GM21515 (cell line): ENCODE results near the gene CD79B.

Source experiments
- ATAC-seq: cut with Tn5 transposase; IDR thresholded peaks from one replicate; pipeline ENCODE4 v1.9.1; 2021; ENCODE audit not compliant: unreplicated experiment

CD79B gene

DNA sequence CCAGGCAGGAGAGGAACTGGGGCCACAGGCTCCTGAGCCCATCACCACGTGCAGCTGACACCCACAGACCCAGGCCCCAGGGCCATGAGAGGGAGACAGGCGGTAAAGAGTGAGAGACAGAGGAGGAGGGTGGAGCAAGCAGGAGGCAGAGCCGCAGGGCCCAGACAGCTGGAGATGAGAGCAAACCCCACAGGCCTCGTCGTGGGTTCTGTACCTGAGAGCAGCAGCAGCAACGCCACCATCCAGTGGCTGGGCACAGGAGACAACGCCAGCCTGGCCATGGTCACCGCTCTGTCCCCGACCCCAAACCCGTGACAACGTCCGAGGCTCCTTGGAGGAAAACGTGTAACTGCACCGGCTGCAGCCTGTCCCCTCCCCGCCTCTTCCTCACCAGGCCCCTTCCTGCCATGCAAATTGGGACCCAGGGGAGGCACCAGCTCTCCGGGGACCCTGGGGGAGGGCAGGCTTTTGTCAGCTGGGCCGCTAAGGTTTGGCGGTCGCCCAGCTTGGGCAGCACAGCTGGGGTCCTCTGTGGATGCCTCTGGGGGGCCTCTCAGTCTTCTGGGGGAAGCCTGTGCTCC is at the start of gene CD79B:
CD79B (minus strand) TSS at position 351 of the 581 bp plus-strand sequence; CDS start at position 281, 70 bp downstream.
- ATAC-seq, result peak; percentile 67

DNA sequence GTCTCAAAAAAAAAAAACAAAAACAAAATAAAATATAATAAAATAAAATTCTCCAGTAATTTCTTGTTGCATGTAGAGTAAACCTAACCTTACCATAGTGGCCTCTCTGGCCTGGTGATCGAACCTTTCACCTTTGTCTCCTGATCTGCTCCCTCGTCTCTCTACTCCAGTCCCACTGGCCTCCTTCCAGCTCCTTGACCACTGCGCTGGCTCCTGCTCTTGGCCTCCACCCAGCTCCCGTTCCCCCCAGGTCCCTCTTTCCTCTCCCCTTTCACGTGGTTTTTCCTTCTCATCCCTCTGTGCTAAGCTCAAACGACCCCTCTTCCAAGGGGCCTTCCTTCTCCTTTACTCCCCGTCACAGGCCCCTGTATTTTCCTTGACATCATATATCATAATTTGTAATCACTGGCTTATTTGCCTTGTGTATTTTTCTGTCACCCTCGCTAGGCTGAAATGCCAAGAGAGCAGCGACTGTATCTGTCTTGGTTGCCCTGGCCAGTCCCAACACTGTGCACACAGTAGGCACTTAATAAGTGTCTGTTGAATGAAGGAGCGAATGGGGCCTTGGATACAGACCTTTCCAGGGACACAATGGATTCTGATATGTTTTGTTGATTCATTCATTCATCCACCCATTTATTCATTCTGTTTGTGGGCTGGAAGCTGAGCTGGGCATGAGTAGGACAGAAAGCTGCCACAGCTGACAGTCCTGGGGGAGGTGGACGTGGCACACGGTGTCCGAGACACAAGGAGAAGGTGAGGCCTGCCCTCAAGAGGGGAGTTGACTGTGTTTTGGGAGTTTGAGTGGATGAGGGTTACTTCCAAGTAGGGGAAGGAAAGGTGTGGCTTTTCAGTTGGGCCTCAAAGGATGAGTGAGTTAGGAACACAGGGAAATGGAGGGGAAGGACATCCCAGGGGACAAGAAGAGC is 46.4 kb upstream of the CD79B start:
- ATAC-seq, result no peak

DNA sequence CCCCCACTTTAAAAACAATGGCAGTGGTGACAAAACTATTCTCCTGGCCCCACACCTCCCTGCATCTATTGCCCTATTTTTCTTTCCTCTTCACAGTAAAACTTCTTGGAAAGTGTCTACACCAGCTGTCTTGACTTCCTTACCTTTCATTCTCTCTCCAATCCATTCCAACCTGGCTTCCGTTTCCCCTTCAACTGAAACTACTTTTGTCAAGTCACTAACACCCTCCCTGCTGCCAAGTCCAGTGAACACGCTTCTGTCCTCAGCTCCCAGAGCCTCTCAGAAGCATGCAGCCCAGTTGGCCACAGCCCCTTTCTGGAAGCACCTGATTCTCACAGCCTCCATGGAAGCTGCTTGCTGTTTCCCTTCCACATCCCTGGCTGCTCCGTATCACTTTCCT is 44.6 kb upstream of the CD79B start:
- ATAC-seq, result no peak

DNA sequence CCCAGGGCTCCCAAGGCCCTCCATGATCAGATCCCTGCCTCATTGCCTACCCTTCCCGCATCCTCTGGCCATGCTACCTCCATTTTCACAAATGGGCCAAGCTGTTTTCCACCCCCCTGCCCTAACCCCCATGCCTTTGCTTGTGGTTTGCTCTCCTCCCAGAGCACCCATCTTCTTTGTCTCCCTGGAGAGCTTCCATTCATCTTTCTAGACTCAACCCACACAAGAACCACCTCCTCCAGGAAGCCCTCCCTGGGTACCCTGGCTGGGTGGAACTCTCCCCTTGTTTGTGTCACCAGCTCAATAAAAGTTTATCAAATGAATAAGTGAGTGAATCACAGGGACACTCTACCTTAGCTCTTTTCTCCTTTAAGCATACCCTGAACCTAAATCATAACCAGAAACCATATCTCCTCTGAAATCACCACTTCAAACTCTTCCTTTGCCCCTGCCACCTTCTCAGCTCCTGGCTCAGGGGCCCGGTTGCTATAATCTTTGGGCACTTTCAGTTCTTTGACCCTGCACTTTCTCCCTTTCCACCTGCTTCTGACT is 43.5 kb upstream of the CD79B start:
- ATAC-seq, result no peak

DNA sequence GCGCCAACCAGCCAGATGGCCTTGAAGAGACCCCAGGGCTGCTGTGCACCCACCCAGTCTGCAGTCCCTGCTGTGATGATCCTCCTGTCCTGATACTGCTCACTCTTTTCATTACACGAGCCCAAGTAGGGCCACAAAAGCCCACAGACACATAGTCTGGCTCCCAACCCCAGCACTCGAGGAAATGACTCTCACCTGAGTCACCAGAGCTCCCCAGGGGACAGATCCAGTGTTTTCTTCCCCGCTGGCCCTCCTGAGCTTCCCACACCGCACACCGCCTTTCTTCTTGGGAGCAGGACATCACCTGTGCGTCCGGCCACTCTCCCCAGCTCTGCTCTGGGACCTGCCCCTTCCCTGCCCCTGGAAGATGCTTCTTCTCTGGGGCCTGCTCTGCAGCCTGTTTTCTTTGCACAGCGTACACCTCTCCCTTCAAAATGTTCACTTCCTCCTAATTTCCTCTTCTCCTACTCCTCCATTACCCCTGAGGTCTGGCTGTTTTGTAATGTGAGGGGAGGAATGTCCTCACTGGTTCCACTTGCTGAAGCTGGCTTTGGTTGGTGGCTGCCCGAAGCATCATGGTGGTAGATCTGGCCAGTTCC is 42.6 kb upstream of the CD79B start:
- no peak for ATAC-seq

DNA sequence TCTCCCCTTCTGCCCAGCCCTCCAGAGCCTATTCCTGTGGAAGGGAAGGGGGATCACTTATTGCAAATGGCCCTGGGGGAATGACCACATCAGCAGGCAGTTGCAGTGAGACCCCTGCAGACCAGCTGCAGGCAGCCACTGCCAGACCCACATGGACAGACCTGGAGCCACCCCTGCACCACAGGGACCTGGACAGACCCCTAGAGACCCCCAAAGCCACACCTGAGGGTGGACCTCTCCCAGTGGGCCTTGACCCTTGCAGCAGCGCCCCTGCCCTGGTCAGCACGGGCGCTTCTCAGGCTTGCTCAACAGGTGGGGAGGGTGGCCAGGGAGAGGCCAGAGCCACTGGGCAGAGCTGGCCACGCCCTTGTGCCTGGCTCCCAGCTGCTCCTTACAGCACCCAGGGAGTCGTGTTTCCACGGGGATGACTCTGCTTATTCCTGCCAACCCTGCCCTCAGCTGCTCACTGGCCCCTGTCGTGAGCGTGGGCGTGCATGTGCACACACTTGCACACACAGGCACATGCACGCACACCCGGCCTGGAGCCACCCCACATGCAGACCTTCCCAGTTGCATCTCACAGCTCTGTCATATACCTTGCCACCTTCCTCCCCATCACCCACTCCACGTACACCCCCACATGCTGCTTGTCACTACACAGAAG is 41.9 kb upstream of the CD79B start:
- no peak for ATAC-seq

DNA sequence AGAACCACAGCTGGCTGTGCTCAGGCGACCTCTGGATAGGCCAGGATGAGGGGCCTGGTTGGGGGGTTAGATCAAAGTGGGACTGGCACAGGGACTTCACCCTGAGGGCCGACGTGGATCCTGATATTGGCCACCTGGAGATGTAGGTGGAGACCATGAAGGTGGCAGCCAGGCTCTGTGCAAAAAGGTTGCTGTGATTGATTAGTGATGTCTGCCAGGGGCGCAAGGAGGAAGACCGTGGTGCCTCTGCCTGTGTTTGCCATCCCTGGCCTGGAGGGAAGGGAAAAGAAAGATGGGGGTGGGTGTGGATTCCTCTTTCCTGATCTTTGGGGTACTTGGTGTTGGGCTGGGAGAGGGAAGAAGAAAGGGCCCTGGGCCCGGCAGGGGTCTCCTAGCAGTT is 41.1 kb upstream of the CD79B start:
- ATAC-seq, result no peak

DNA sequence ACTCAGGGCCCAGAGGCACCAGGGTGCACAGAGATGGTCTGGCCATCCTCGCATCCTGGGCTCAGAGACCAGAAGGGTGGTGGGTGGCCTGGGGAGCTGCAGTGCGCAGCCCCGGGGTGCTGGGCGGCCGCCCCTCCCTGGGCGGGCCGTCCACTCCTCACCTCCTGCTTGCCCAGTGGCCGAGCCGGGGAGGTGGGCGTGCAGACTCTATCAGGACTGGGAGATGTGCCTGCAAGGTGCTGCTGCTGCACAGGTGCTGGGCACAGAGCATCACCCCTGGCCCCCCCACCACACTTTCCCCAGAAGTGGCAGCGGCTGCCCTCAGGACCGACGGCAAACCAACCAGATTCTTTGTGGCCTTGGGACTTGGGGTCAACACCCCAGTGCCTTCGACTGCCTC is 40.7 kb upstream of the CD79B start, which contains the start of gene SCN4A:
SCN4A (minus strand) TSS at position 123 of the 400 bp plus-strand sequence; CDS start at position 46, 77 bp downstream.
- ATAC-seq, result no peak

DNA sequence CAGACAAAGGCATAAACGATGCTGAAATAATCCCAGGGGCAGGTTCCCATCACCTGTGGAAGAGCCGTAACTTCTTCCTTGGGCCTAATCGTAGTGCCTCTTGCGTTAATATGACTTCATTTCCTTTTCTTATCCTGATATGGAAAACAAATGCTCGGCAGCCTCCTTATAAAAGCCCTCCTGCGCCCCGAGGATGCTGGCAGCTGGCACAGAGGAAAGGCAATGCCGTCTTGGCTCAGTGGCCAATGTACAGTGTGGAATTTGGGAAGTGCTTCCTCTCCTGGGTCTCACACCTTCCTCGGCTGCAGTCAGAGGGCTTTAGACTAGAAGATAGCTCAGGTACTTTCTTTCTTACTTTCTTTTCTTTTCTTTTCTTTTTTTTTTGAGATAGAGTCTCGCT is 37.1 kb upstream of the CD79B start:
- no peak for ATAC-seq

DNA sequence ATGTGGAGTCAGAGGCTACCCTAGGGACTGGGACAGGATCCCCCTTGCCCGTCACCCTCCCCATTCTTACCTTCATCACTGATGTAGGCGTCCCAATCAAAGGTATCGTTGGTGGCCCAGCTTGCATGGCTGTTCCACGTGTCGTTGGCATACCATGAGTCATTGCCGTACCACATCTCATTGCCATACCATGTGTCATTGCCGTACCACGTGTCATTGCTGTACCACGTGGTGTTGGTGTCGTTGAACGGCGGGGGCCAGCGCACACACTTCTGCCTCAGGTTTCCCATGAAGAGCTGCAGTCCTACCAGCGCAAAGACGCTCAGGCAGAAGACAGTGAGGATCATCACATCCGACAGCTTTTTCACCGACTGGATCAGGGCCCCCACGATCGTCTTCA is 35.8 kb upstream of the CD79B start:
- no peak for ATAC-seq

DNA sequence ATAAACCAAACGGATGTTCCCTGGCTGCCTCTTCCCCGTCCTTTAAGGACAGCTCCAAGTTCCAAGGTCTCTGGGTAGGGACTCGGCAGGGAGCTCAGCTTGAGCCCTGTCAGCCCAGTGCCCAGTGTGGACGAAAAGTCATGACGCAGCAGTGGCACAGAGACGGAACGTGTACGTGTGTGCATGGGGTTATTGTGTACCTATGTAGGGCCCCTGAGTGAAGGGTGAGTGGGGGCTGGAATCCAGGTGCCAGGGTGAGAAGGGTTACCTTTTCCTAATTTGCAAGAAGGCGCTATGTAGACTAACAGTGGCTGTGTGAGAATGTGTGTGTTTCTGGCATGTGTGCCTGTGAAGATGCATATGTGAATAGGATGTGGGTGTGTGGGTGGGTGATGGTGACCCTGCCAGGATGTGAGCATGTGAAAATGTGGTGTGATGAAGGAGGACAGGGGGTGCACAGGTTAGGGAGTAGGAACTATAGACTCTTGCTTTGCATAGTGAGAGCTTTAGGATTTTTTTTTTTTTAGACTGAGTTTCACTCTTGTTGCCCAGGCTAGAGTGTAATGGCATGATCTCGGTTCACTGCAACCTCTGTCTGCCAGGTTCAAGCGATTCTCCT is 34.6 kb upstream of the CD79B start:
- ATAC-seq, result no peak

DNA sequence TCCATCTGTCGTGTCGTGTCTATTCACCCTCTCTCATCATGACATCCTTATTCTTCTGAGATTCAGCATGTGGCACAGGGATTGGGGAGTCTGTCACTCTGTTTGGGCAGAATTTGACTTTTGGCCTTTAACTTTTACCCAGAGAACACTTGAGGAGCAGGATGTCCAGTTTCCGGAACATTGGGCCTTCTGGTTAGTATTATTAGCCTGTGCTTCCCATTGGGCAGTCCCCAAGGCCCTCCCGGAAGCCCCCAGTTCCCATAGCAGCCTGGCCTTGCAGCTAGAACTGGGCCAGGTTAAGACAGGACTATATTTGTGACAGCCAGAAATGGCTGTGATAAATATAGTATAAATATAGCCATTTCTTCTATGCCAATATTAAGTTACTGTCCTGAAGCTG is 31.0 kb upstream of the CD79B start:
- ATAC-seq, result no peak

DNA sequence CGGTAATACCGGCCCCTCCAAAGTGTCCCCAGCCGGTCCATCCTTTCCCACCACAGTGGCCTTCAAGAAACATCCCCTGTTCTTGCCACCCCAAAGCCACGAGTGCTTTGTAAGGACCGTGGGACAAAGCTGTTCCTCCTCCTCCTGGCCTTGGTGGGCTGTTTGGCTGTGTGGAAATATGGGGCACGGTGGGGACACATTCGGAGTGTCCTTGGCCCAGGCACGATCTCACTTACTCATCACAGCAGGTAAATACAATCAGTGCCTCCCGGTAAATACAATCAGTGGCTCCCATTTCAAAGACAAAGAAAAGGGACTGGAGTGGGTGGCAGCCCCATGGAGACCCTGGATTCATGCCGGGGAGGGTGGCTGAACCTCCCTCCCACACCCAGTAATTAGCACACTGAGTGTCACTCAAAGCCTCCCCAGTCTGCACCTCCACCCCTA is 30.2 kb upstream of the CD79B start:
- no peak for ATAC-seq

DNA sequence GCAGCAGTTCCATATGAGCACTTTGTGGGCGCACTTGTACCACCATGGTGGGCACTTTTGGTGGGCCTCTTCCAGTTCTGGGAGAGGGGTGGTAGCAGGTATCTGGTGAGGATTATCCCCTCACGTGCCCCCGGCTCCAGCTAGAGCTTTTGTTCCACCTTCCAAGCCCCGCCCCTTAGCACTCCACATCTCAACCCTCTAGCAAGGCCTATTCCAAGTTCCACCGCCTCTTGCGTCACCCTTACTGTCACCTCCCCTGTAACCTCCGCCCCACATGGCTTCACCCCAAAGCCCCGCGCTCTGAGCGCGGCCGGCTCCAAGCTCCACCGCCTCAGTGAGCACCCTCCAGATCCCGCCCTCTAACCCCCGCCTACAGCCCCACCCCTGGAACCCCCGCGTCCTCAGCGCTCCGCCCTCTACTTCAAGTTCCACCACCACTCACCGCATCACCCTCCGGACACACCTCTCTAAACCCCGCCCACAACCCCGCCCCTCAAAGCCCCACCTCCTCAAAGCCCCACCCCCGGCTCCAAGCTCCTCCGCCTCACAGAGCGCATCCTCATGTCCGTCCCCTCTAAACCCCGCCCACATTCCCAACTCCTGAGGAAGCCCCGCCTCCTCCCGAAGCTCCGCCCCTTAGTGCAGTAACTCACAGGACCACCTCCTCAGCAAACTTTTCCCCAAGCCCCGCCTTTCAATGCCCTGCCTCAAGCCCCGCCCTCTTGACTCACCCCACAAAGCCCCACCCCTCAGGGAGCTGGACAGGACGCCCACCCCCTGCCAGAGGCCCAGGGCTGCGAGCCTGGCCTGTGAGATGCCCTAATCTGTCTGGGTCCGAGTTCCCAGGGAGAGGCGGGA is 29.5 kb upstream of the CD79B start:
- no peak for ATAC-seq

DNA sequence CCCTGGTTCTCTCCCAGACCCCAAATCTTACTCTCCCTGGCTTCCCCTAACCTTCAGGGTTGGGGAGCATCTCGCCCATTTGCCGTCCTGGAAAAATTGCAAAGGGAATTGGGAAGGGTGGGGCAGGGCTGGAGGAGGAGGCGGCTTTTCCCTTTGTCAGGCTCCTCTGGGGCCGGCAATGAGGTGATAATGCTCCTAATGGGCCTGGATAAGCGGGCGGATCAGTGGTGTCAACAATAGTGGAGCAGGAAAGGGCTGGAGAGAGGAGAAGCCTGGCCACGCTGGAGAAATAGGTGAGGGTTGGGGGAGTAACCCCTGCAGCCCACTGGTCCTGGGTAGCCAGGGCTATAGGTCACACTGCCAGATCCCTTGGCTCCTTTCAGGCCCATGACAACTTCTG is 28.3 kb upstream of the CD79B start:
- ATAC-seq, result no peak

DNA sequence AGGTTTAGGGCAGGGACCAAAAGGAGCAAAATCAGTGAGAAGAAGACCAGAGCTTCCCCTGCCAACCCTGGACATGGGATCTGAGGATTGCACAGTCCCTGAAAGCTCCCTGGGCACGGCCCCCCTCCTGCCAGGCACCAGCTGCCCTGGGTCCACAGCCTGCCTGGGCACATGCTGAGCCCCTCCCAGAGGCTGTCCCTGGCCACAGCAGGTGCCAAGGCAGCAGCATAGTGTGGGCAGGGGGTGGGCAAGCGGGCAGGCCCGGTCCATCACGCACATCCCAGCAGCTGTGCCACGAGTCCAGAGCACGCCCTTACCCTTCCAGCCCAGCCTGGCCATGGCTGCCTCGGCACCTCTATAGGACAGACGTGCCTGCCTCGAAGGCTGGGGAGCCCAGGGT is 27.9 kb upstream of the CD79B start:
- ATAC-seq, result no peak

DNA sequence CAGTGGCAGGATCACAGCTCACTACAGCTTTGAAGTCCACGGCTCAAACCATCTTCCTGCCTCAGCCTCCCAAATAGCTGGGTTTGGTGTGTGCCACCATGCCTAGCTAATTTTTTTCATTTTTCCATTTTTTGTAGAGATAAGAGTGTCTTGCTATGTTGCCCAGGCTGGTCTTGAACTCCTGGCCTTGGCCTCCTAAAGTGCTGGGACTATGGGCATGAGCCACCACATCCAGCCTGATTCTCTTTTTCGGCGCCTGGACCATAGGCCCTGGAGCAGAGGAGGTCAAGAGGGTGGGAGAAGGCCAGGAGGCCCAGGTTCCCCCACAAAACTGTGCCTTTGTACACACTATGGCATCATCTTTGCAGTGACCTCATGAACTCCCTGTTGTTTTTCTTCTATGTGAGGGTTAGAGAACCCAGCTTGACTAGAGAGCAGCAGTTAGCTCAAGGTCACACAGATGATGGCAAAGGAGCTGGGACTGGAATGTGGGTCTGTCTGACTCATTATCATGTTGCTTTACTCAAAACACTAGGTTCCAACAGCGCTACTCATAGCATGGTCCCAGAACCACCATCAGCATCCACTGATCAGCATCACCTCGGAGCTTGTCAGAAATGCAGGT is 24.3 kb upstream of the CD79B start:
- ATAC-seq, result no peak

DNA sequence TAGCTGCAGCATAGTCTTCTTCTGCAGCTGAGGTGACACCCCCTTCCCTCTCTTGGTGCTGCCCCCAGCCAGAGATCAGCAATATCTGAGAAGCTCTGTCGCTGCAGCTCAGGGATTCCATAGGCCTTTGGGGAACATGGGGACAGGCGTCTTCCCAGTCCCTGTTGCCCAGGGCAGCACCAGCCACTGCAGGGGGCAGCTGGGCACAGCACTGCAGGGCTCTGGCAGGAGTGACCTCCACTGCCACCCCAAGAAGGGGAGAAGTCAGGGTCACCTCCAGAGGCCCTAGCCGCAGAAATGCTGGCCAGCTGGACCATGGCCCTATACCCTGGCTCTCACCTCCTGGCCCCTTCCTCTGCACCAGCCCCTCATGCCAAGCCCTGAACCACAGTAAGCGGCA is 23.7 kb upstream of the CD79B start:
- no peak for ATAC-seq

DNA sequence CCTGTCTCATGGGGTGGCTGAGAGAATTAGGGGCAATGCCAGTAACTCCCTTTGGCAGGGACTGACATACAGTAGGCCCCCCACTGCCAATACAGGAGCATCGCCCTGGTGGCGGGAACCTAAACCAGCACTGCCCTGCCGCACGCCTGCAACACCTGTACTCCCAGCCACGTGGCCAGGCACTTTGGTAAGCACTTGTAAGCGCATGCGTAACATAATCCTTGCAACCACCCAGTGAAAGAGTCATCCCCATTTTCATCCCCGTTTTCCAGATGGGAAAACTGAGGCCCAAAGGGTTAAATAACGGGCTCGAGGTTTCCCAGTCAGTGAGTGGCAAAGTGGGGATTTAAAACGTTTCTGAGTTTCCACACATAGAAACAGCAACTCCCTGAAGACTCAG is 23.1 kb upstream of the CD79B start:
- no peak for ATAC-seq
